H9 (cell line): ENCODE results near the gene BSG. TPM values are rescaled to one million over a fixed set of nuclear protein-coding genes. Genes with fewer than 3 reads are reported as not detected.

ENCODE experiments used
- DNase-seq: peaks from one replicate; pipeline ENCODE4 v3.0.0-alpha.2; 2017
- H2AFZ ChIP-seq: one replicate; pipeline ENCODE4 v1.6.1; 2013; ENCODE audit warnings: mild to moderate bottlenecking, low read length, control low read depth, moderate library complexity
- H2AK5ac ChIP-seq: 2 replicates; pipeline ENCODE4 v1.6.1; 2013; ENCODE audit warnings: low read length, control low read depth, mixed read lengths; ENCODE audit not compliant: insufficient read length
- H2BK120ac ChIP-seq: one replicate; pipeline ENCODE4 v1.6.1; 2013; ENCODE audit warnings: low read depth, mild to moderate bottlenecking, low read length, control low read depth, inconsistent platforms; ENCODE audit not compliant: poor library complexity, severe bottlenecking
- H2BK12ac ChIP-seq: 2 replicates; pipeline ENCODE4 v1.6.1; 2013; ENCODE audit warnings: low read length, control low read depth, mixed read lengths, low read depth; ENCODE audit not compliant: insufficient read length
- H2BK15ac ChIP-seq: 2 replicates; pipeline ENCODE4 v1.6.1; 2013; ENCODE audit warnings: low read depth, low read length, control low read depth
- H2BK20ac ChIP-seq: one replicate; pipeline ENCODE4 v1.6.1; 2013; ENCODE audit warnings: low read depth, mild to moderate bottlenecking, low read length, control low read depth, inconsistent platforms; ENCODE audit not compliant: poor library complexity, severe bottlenecking
- H2BK5ac ChIP-seq: 2 replicates; pipeline ENCODE4 v1.6.1; 2013; ENCODE audit warnings: low read length, control low read depth, mixed read lengths; ENCODE audit not compliant: insufficient read length
- H3K14ac ChIP-seq: 2 replicates; pipeline ENCODE4 v1.6.1; 2013; ENCODE audit warnings: low read length, control low read depth; ENCODE audit not compliant: insufficient read depth
- H3K18ac ChIP-seq: 2 replicates; pipeline ENCODE4 v1.6.1; 2013; ENCODE audit warnings: low read depth, mild to moderate bottlenecking, mixed read lengths, low read length, control low read depth; ENCODE audit not compliant: insufficient read length
- H3K23ac ChIP-seq: 2 replicates; pipeline ENCODE4 v1.6.1; 2013; ENCODE audit warnings: low read length, control low read depth, mixed read lengths, low read depth; ENCODE audit not compliant: insufficient read length
- H3K23me2 ChIP-seq: 2 replicates; pipeline ENCODE4 v1.6.1; 2013; ENCODE audit warnings: low read depth, mild to moderate bottlenecking, mixed read lengths, low read length, control low read depth; ENCODE audit not compliant: insufficient read length, poor library complexity, severe bottlenecking
- H3K27ac ChIP-seq: 2 replicates; pipeline ENCODE4 v1.5.1; 2013; ENCODE audit warnings: low read length, control low read depth, mixed read lengths, low read depth; ENCODE audit not compliant: insufficient read length
- H3K27me3 ChIP-seq: 2 replicates; pipeline ENCODE4 v1.6.1; 2013; ENCODE audit warnings: low read length, control low read depth, inconsistent platforms; ENCODE audit not compliant: insufficient read depth
- H3K4ac ChIP-seq: 2 replicates; pipeline ENCODE4 v1.6.1; 2013; ENCODE audit warnings: low read depth, mild to moderate bottlenecking, control low read depth, inconsistent platforms, low read length, moderate library complexity
- H3K4me1 ChIP-seq: 2 replicates; pipeline ENCODE4 v1.6.1; 2013; ENCODE audit warnings: low read length, control low read depth, inconsistent platforms; ENCODE audit not compliant: insufficient read depth
- H3K4me2 ChIP-seq: 2 replicates; pipeline ENCODE4 v1.6.1; 2013; ENCODE audit warnings: low read length, control low read depth, mixed read lengths; ENCODE audit not compliant: insufficient read length, insufficient read depth
- H3K56ac ChIP-seq: 2 replicates; pipeline ENCODE4 v1.6.1; 2013; ENCODE audit warnings: low read depth, mild to moderate bottlenecking, mixed read lengths, low read length, control low read depth; ENCODE audit not compliant: insufficient read length
- H3K79me1 ChIP-seq: 2 replicates; pipeline ENCODE4 v1.6.1; 2013; ENCODE audit warnings: low read depth, mild to moderate bottlenecking, moderate library complexity, low read length, control low read depth, inconsistent platforms; ENCODE audit not compliant: insufficient read depth, poor library complexity, severe bottlenecking
- H3K79me2 ChIP-seq: 2 replicates; pipeline ENCODE4 v1.6.1; 2013; ENCODE audit warnings: low read length, control low read depth, inconsistent platforms; ENCODE audit not compliant: insufficient read depth
- H3K9ac ChIP-seq: 2 replicates; pipeline ENCODE4 v1.6.1; 2013; ENCODE audit warnings: low read length, control low read depth, mixed read lengths; ENCODE audit not compliant: insufficient read length; ENCODE audit errors: extremely low read depth
- H3K9me3 ChIP-seq: one replicate; pipeline ENCODE4 v1.6.1; 2013; ENCODE audit warnings: low read depth, low read length, inconsistent platforms; ENCODE audit not compliant: control insufficient read depth
- H3T11ph ChIP-seq: one replicate; pipeline ENCODE4 v1.6.1; 2013; ENCODE audit warnings: mild to moderate bottlenecking, low read length, control low read depth, inconsistent platforms
- H4K20me1 ChIP-seq: one replicate; pipeline ENCODE4 v1.6.1; 2013; ENCODE audit not compliant: control insufficient read depth, insufficient read length, insufficient read depth
- H4K5ac ChIP-seq: 2 replicates; pipeline ENCODE4 v1.6.1; 2013; ENCODE audit warnings: low read depth, mild to moderate bottlenecking, mixed read lengths, low read length, control low read depth; ENCODE audit not compliant: insufficient read length
- H4K8ac ChIP-seq: replicated peaks from 2 replicates; pipeline ENCODE4 v1.6.1; 2013; ENCODE audit warnings: low read length, control low read depth, mixed read lengths, low read depth; ENCODE audit not compliant: insufficient read length
- H4K91ac ChIP-seq: 2 replicates; pipeline ENCODE4 v1.6.1; 2013; ENCODE audit warnings: low read depth, mild to moderate bottlenecking, moderate library complexity, mixed read lengths, low read length, control low read depth; ENCODE audit not compliant: insufficient read length
- H3K27ac Mint-ChIP-seq, 3 experiments: 2 replicates in 2 of 3; 3 replicates in 1 of 3; pipeline ENCODE4 v1.8.0; 2020 to 2021; ENCODE audit warnings: mixed read lengths in 3 of 3, mild to moderate bottlenecking in 1 of 3, moderate library complexity in 1 of 3
- H3K27me3 Mint-ChIP-seq: 2 replicates; pipeline ENCODE4 v1.8.0; 2021; ENCODE audit warnings: low read depth, mild to moderate bottlenecking, moderate library complexity, mixed read lengths
- H3K36me3 Mint-ChIP-seq, 3 experiments: 2 replicates in 2 of 3; 3 replicates in 1 of 3; pipeline ENCODE4 v1.8.0; 2020 to 2021; ENCODE audit warnings: low read depth in 3 of 3, mixed read lengths in 3 of 3; ENCODE audit not compliant: insufficient read depth in 1 of 3
- H3K4me1 Mint-ChIP-seq, 2 experiments: 2 replicates each; pipeline ENCODE4 v1.8.0; 2020; ENCODE audit warnings: mixed read lengths in 2 of 2
- H3K4me3 Mint-ChIP-seq, 2 experiments: 2 replicates in 1 of 2; 3 replicates in 1 of 2; pipeline ENCODE4 v1.8.0; 2020 to 2021; ENCODE audit warnings: mild to moderate bottlenecking in 2 of 2, mixed read lengths in 2 of 2, moderate library complexity in 1 of 2
- H3K9me3 Mint-ChIP-seq, 2 experiments: 2 replicates in 1 of 2; 3 replicates in 1 of 2; pipeline ENCODE4 v1.8.0; 2020; ENCODE audit warnings: mild to moderate bottlenecking in 2 of 2, mixed read lengths in 2 of 2, moderate library complexity in 1 of 2
- CTCF ChIP-seq: fragments of 200-600 bp; sonication (generic); conservative IDR thresholded peaks from 3 replicates; pipeline ENCODE4 v1.8.0; 2021; ENCODE audit warnings: antibody characterized with exemption, mild to moderate bottlenecking
- whole genome bisulfite sequencing: extraction: QIAGEN DNeasy Blood & Tissue Kit; methylation state at CpG from one replicate; pipeline ENCODE4 v1.1.7; 2013; ENCODE audit warnings: missing lambda C conversion rate, low lambda C conversion rate, mixed read lengths; ENCODE audit not compliant: insufficient read length; ENCODE audit errors: extremely low coverage; 5-methylcytosine and 5-hydroxymethylcytosine counted together
- total RNA-seq: library from RNA; stranded (reverse); gene quantifications from 2 replicates; pipeline ENCODE4 v1.2.1, GENCODE V29; 2021

Gene BSG
- total RNA-seq, 1 experiment from 2014 or later: 715 TPM

GRCh38 chr19:609004-609346 is 36.6 kb downstream of the BSG start:
- no peaks in the 10 kb centered on the region for H3K79me2 ChIP-seq
- WGBS: no CpG with 5 or more reads among the region's 22 CpGs
- H2BK120ac ChIP-seq: no peak overlapping the region
- H3K4me2 ChIP-seq: no peak overlapping the region
- H4K91ac ChIP-seq: no peak overlapping the region
- no peak overlapping the region for H3K18ac ChIP-seq
- TF ChIP-seq CTCF: no peak
- DNase-seq: no peak
- no peak overlapping the region for H3K9ac ChIP-seq
- H2AFZ ChIP-seq: no peak overlapping the region
- H3T11ph ChIP-seq: no peak overlapping the region
- H4K20me1 ChIP-seq: no peaks in the 10 kb centered on the region
- Mint-ChIP-seq H3K27me3 (no peaks in the 10 kb centered on the region), H3K4me1 (peaks cover 3 to 4% of the 10 kb centered on the region in 2 experiments; a peak in 1 of 4 replicates), H3K27ac (no peak overlapping the region), H3K36me3 (peaks cover 8 to 19% (median 13%) of the 10 kb centered on the region in 3 experiments), H3K9me3 (peaks cover 7 to 9% of the 10 kb centered on the region in 2 experiments; a peak in 3 of 5 replicates), H3K4me3 (no peak overlapping the region)
- H3K79me1 ChIP-seq: no peaks in the 10 kb centered on the region
- no peak overlapping the region for H2BK12ac ChIP-seq
- no peak overlapping the region for H3K27ac ChIP-seq
- no peak overlapping the region for H4K5ac ChIP-seq
- no peak overlapping the region for H2AK5ac ChIP-seq
- H3K23ac ChIP-seq: no peak overlapping the region
- no peak overlapping the region for H2BK20ac ChIP-seq
- no peak overlapping the region for H2BK15ac ChIP-seq
- no peaks in the 10 kb centered on the region for H3K4me1 ChIP-seq
- no peak overlapping the region for H2BK5ac ChIP-seq
- H3K4ac ChIP-seq: no peak overlapping the region
- H3K23me2 ChIP-seq: no peaks in the 10 kb centered on the region
- no peak overlapping the region for H4K8ac ChIP-seq
- H3K27me3 ChIP-seq: no peaks in the 10 kb centered on the region
- no peaks in the 10 kb centered on the region for H3K9me3 ChIP-seq
- H3K14ac ChIP-seq: no peak overlapping the region
- no peak overlapping the region for H3K56ac ChIP-seq
